B cell (primary cell): ENCODE results near the gene UGT1A4. TPM values are rescaled to one million over a fixed set of nuclear protein-coding genes. Genes with fewer than 3 reads are reported as not detected.

ENCODE experiments used
- ATAC-seq: fragments of 200-7000 bp; cut with Tn5 transposase; one replicate; pipeline ENCODE4 v1.10.0; 2021; ENCODE audit warnings: low read depth, mild to moderate bottlenecking, moderate number of reproducible peaks, moderate library complexity
- CTCF ChIA-PET: fragments of 350-600 bp; sonication (Branson Sonifier 250); formaldehyde crosslinking; loops from one replicate; lab custom pipeline; 2021; ENCODE audit warnings: antibody characterized with exemption, inconsistent platforms; lab: Charles Lee
- POLR2A ChIA-PET: fragments of 350-600 bp; sonication (Branson Sonifier 250); formaldehyde crosslinking; loops from one replicate; lab custom pipeline; 2021; ENCODE audit warnings: antibody characterized with exemption; lab: Charles Lee
- DNase-seq: peaks from one replicate; pipeline ENCODE4 v3.0.0; 2013
- H2AFZ ChIP-seq: 2 replicates; pipeline ENCODE4 v1.6.1; 2012; ENCODE audit warnings: mild to moderate bottlenecking, low read depth, low read length; ENCODE audit not compliant: insufficient read depth, poor library complexity, severe bottlenecking
- H3K27ac ChIP-seq, 2 donors: 1 replicate in 1 of 2; 2 replicates in 1 of 2; pipeline ENCODE4 v1.5.1; 2012 to 2013; ENCODE audit warnings: low read length in 2 of 2, mild to moderate bottlenecking in 2 of 2, moderate library complexity in 1 of 2
- H3K27me3 ChIP-seq, 4 experiments: fragments of 200-600 bp in 1 of 4; sonication (generic) in 1 of 4; replicated peaks in 1 of 4; 1 replicate in 2 of 4; 2 replicates in 2 of 4; pipeline versions ENCODE4 v1.6.1 to v1.7.0; 2013 to 2016; ENCODE audit warnings: low read length in 3 of 4, mild to moderate bottlenecking in 2 of 4, mixed read lengths in 1 of 4, moderate library complexity in 1 of 4; ENCODE audit not compliant: insufficient read depth in 4 of 4, control insufficient read depth in 3 of 4; ENCODE audit errors: control extremely low read depth in 1 of 4
- H3K36me3 ChIP-seq, 2 experiments: replicated peaks in 1 of 2; 1 replicate in 1 of 2; 2 replicates in 1 of 2; pipeline versions ENCODE4 v1.6.1 to v1.7.1; 2013; ENCODE audit warnings: low read length in 1 of 2; ENCODE audit not compliant: insufficient read depth in 2 of 2, control insufficient read depth in 1 of 2; ENCODE audit errors: control extremely low read depth in 1 of 2, extremely low read depth in 1 of 2
- H3K4me1 ChIP-seq, 2 donors: fragments of 200-600 bp in 1 of 2; sonication (generic) in 1 of 2; 1 replicate in 1 of 2; 2 replicates in 1 of 2; pipeline versions ENCODE4 v1.5.1 to v1.6.1; 2013 to 2017; ENCODE audit warnings: low read length in 2 of 2; ENCODE audit not compliant: control insufficient read depth in 2 of 2, insufficient read depth in 2 of 2
- H3K4me2 ChIP-seq: replicated peaks from 2 replicates; pipeline ENCODE3; 2012; ENCODE audit warnings: mild to moderate bottlenecking, low read depth, low read length; ENCODE audit not compliant: poor library complexity, severe bottlenecking
- H3K4me3 ChIP-seq, 5 experiments: fragments of 200-600 bp in 1 of 5; sonication (generic) in 1 of 5; 1 replicate in 3 of 5; 2 replicates in 2 of 5; pipeline versions ENCODE4 v1.5.1 to v1.7.0; 2011 to 2016; ENCODE audit warnings: low read length in 4 of 5, mild to moderate bottlenecking in 4 of 5, low read depth in 2 of 5, control low read depth in 1 of 5, moderate library complexity in 1 of 5; ENCODE audit not compliant: insufficient read depth in 1 of 5; ENCODE audit errors: control extremely low read depth in 1 of 5, extremely low read depth in 1 of 5
- H3K79me2 ChIP-seq: fragments of 200-600 bp; sonication (generic); one replicate; pipeline ENCODE4 v1.6.0; 2016; ENCODE audit warnings: low read length; ENCODE audit not compliant: control insufficient read depth, insufficient read depth
- H3K9ac ChIP-seq: fragments of 200-600 bp; sonication (generic); 2 replicates; pipeline ENCODE4 v1.6.1; 2017; ENCODE audit warnings: mild to moderate bottlenecking, low read length, moderate library complexity
- H3K9me3 ChIP-seq, 3 donors: one replicate each; pipeline versions ENCODE4 v1.6.1 to v1.7.1; 2013; ENCODE audit warnings: low read length in 2 of 3; ENCODE audit not compliant: control insufficient read depth in 2 of 3, insufficient read depth in 1 of 3; ENCODE audit errors: control extremely low read depth in 1 of 3
- H4K20me1 ChIP-seq: 2 replicates; pipeline ENCODE4 v1.6.0; 2012; ENCODE audit warnings: mild to moderate bottlenecking, low read length; ENCODE audit not compliant: insufficient read depth, control insufficient read depth, poor library complexity, severe bottlenecking
- H3K27ac Mint-ChIP-seq: one replicate; pipeline ENCODE4 v1.8.0; 2021; ENCODE audit warnings: mixed read lengths
- H3K27me3 Mint-ChIP-seq: one replicate; pipeline ENCODE4 v1.8.0; 2021; ENCODE audit warnings: mixed read lengths
- H3K4me1 Mint-ChIP-seq: one replicate; pipeline ENCODE4 v1.8.0; 2021; ENCODE audit warnings: mixed read lengths
- H3K4me3 Mint-ChIP-seq: one replicate; pipeline ENCODE4 v1.8.0; 2021; ENCODE audit warnings: mixed read lengths
- H3K9me3 Mint-ChIP-seq: one replicate; pipeline ENCODE4 v1.8.0; 2022; ENCODE audit warnings: mixed read lengths; ENCODE audit not compliant: insufficient read depth
- CTCF ChIP-seq: fragments of 200-600 bp; IDR thresholded peaks from one replicate; pipeline ENCODE4 v1.8.0; 2022; ENCODE audit warnings: antibody characterized with exemption, mild to moderate bottlenecking
- EZH2 ChIP-seq: IDR thresholded peaks from 2 replicates; pipeline ENCODE4 v1.6.1; 2012; ENCODE audit warnings: borderline replicate concordance, low read depth, mild to moderate bottlenecking, moderate library complexity, low read length; ENCODE audit not compliant: insufficient read depth, poor library complexity, severe bottlenecking
- WGBS: methylation state at CpG from one replicate; pipeline ENCODE4 v1.1.5; 2013; ENCODE audit warnings: missing lambda C conversion rate; ENCODE audit not compliant: insufficient coverage; 5-methylcytosine and 5-hydroxymethylcytosine counted together
- intact Hi-C: fragments of 100-400 bp; cut with micrococcal nuclease; formaldehyde crosslinking; loops from one replicate; pipeline ENCODE4 v1.10.0; 2022
- polyA plus RNA-seq: library from polyadenylated mRNA; depleted of rRNA; stranded (reverse); fragments of >200 nt; gene quantifications from 2 replicates; pipeline ENCODE4 v1.2.3, GENCODE V29; 2012
- total RNA-seq, 2 donors: library from RNA; stranded (reverse); fragments of 120-200 nt in 1 of 2; gene quantifications; 1 replicate in 1 of 2; 2 replicates in 1 of 2; pipeline versions ENCODE4 v1.2.3 to v1.2.4, GENCODE V29; 2013 to 2022

UGT1A4 gene
- total and polyA plus RNA-seq, 2 donors (not counting 1 experiment from before 2014, with no cell fraction given), result not detected

- H3K4me3 ChIP-seq, result no peak overlapping the region
- TF ChIP-seq CTCF (no peak), EZH2 (no peak)
- H3K4me2 ChIP-seq, result no peak overlapping the region
- POLR2A ChIA-PET, result no interaction called here
- no peaks in the 10 kb centered on the region for H3K4me1 ChIP-seq
- ATAC-seq, result no peak
- H2AFZ ChIP-seq, result no peak overlapping the region
- no peaks in the 10 kb centered on the region for H3K36me3 ChIP-seq
- intact Hi-C loops, result no loop called here
- no peaks in the 10 kb centered on the region for H3K79me2 ChIP-seq
- H3K27me3 Mint-ChIP-seq, result peaks cover 9% of the 10 kb centered on the region
- CTCF ChIA-PET, result no interaction called here
- H3K27ac Mint-ChIP-seq, result no peak overlapping the region
- H3K9me3 Mint-ChIP-seq, result peaks cover 1% of the 10 kb centered on the region
- H3K9ac ChIP-seq, result no peak overlapping the region
- H3K4me3 Mint-ChIP-seq, result no peak overlapping the region
- peaks cover 0 to 5% (median 0%) of the 10 kb centered on the region in 4 experiments for H3K27me3 ChIP-seq
- no peaks in the 10 kb centered on the region for H4K20me1 ChIP-seq
- DNase-seq, result no peak
- WGBS, result 100% methylated on average over 1 of the region's 3 CpGs
- no peaks in the 10 kb centered on the region for H3K4me1 Mint-ChIP-seq
- H3K9me3 ChIP-seq, result peaks cover 0 to 6% (median 0%) of the 10 kb centered on the region in 3 donors
- no peak overlapping the region for H3K27ac ChIP-seq
Observed at GRCh38 chr2:233821196-233821595, 102.7 kb downstream of the UGT1A4 start.

GRCh38 chr2:233821709-233822100 lies 103.2 kb downstream of the UGT1A4 start:
- Mint-ChIP-seq H3K27me3 (peaks cover 11% of the 10 kb centered on the region), H3K27ac (no peak overlapping the region), H3K4me3 (no peak overlapping the region), H3K4me1 (no peaks in the 10 kb centered on the region), H3K9me3 (peaks cover 1% of the 10 kb centered on the region)
- Histone ChIP-seq H3K4me1 (no peaks in the 10 kb centered on the region), H3K9me3 (peaks cover 0 to 2% (median 0%) of the 10 kb centered on the region in 3 donors), H3K27ac (no peak overlapping the region), H3K4me3 (no peak overlapping the region), H3K27me3 (peaks cover 0 to under 1% (median 0%) of the 10 kb centered on the region in 4 experiments), H2AFZ (no peak overlapping the region), H4K20me1 (no peaks in the 10 kb centered on the region), H3K4me2 (no peak overlapping the region), H3K36me3 (no peaks in the 10 kb centered on the region), H3K9ac (no peak overlapping the region), H3K79me2 (no peaks in the 10 kb centered on the region)
- no peak for DNase-seq
- POLR2A ChIA-PET, result no interaction called here
- CTCF ChIA-PET, result no interaction called here
- ATAC-seq, result no peak
- intact Hi-C loops, result no loop called here
- no peak for TF ChIP-seq EZH2
- WGBS, result 93% methylated on average over 6 of the region's 8 CpGs
